GM11168 (cell line): ENCODE data around the gene CDYL.

Experiments used
- in situ Hi-C: fragments of 300-500 bp; cut with MboI; formaldehyde crosslinking; loops from one replicate; pipeline ENCODE4 v1.12.0; 2022; ENCODE audit warnings: low sequenced_read_pairs; ENCODE audit not compliant: unreplicated experiment

Gene CDYL

GRCh38 chr6:4773181-4773580, 3.0 kb upstream of the CDYL start:
- in situ Hi-C loops, result no loop called here

- in situ Hi-C loops, result no loop called here
Observed at GRCh38 chr6:4774296-4774695, 1.9 kb upstream of the CDYL start.

- in situ Hi-C loops, result no loop called here
Observed at GRCh38 chr6:4774715-4775493, 1.3 kb upstream of the CDYL start.

GRCh38 chr6:4775494-4776130, 592 bp upstream of the CDYL start:
- in situ Hi-C loops, result no loop called here

GRCh38 chr6:4776493-4777393, 539 bp downstream of the CDYL start:
- in situ Hi-C loops, result no loop called here

- in situ Hi-C loops, result no loop called here
Observed at GRCh38 chr6:4777394-4777935, 1.3 kb downstream of the CDYL start.

- in situ Hi-C loops, result no loop called here
Observed at GRCh38 chr6:4778086-4778485, 1.9 kb downstream of the CDYL start.

- in situ Hi-C loops, result no loop called here
Observed at GRCh38 chr6:4780360-4780812, 4.2 kb downstream of the CDYL start.

GRCh38 chr6:4781426-4781825, 5.2 kb downstream of the CDYL start:
- in situ Hi-C loops, result no loop called here

- in situ Hi-C loops, result no loop called here
Observed at GRCh38 chr6:4781967-4782575, 5.9 kb downstream of the CDYL start.

GRCh38 chr6:4786996-4787395, 10.8 kb downstream of the CDYL start:
- in situ Hi-C loops, result no loop called here

GRCh38 chr6:4788482-4788881, 12.3 kb downstream of the CDYL start:
- in situ Hi-C loops, result no loop called here

GRCh38 chr6:4788953-4789584, 12.9 kb downstream of the CDYL start:
- in situ Hi-C loops, result no loop called here

- in situ Hi-C loops, result no loop called here
Observed at GRCh38 chr6:4790158-4790899, 14.1 kb downstream of the CDYL start.

GRCh38 chr6:4794140-4794707, 18.0 kb downstream of the CDYL start:
- in situ Hi-C loops, result no loop called here

- in situ Hi-C loops, result no loop called here
Observed at GRCh38 chr6:4797587-4797986, 21.4 kb downstream of the CDYL start.

- in situ Hi-C loops, result loop anchor here (10.0 kb wide), 1 partner anchor 135 kb away; no protein-coding TSS in a partner anchor
Observed at GRCh38 chr6:4799912-4800311, 23.7 kb downstream of the CDYL start.

GRCh38 chr6:4800662-4801061, 24.5 kb downstream of the CDYL start:
- in situ Hi-C loops, result loop anchor here (10.0 kb wide), 1 partner anchor 134 kb away; no protein-coding TSS in a partner anchor
